PC-9 (cell line): ENCODE measurements around the gene SIRPA.

Source experiments
- CTCF ChIP-seq: fragments of 200-600 bp; sonication (generic); conservative IDR thresholded peaks from 2 replicates; pipeline ENCODE4 v1.6.1; 2017; ENCODE audit warnings: mixed run types, antibody characterized with exemption, mild to moderate bottlenecking, moderate library complexity
- EZH2 ChIP-seq: fragments of 200-600 bp; sonication (generic); IDR thresholded peaks from 2 replicates; pipeline ENCODE4 v1.8.0; 2017; ENCODE audit warnings: antibody characterized with exemption, low read depth

GRCh38 chr20:1975291-1975690 is 80.1 kb downstream of the SIRPA start:
- TF ChIP-seq CTCF, result no peak
- TF ChIP-seq EZH2, result no peak
